IMR-90 (cell line): Measurements from ENCODE around the gene DHDDS. TPM values are rescaled to one million over a fixed set of nuclear protein-coding genes. Genes with fewer than 3 reads are reported as not detected.
A peak's percentile ranks its signal among the peaks of the same experiment; 100 is the strongest.

Experiments
- ATAC-seq: fragments of 200-7000 bp; cut with Tn5 transposase; 2 replicates; pipeline ENCODE4 v1.9.1; 2020; ENCODE audit warnings: low read depth, mild to moderate bottlenecking, moderate library complexity
- BruUV-seq: library from RNA; stranded (reverse); fragments of 400-500 nt; replicated peaks from 2 replicates; lab custom pipeline; 2021; lab: Mats Ljungman, UMichigan
- CTCF ChIA-PET: fragments of 300-600 bp; formaldehyde crosslinking; extraction: SDS; loops from one replicate; lab custom pipeline; 2021; ENCODE audit warnings: antibody characterized with exemption; lab: Yijun Ruan, JAX
- POLR2A ChIA-PET: fragments of 300-600 bp; sonication (Branson Sonifier 250); formaldehyde crosslinking; loops from one replicate; lab custom pipeline; 2022; ENCODE audit warnings: antibody characterized with exemption; ENCODE audit not compliant: unreplicated experiment; lab: Charles Lee
- DNase-seq: peaks from one replicate; pipeline ENCODE4 v3.0.0; 2013
- H2AFZ ChIP-seq: replicated peaks from 2 replicates; pipeline ENCODE3; 2013; ENCODE audit warnings: low read length, mild to moderate bottlenecking; ENCODE audit not compliant: poor library complexity
- H2AK5ac ChIP-seq: 2 replicates; pipeline ENCODE4 v1.6.1; 2013; ENCODE audit warnings: low read depth, low read length, inconsistent platforms
- H2AK9ac ChIP-seq: replicated peaks from 2 replicates; pipeline ENCODE3; 2013; ENCODE audit warnings: mild to moderate bottlenecking, low read depth, low read length, moderate library complexity; ENCODE audit not compliant: poor library complexity
- H2BK120ac ChIP-seq: 2 replicates; pipeline ENCODE4 v1.6.1; 2013; ENCODE audit warnings: low read depth, low read length, inconsistent platforms
- H2BK15ac ChIP-seq: 3 replicates; pipeline ENCODE4 v1.6.1; 2013; ENCODE audit warnings: low read depth, low read length, inconsistent platforms
- H2BK20ac ChIP-seq: 2 replicates; pipeline ENCODE4 v1.6.1; 2013; ENCODE audit warnings: low read depth, mild to moderate bottlenecking, inconsistent platforms, low read length, moderate library complexity
- H2BK5ac ChIP-seq: 2 replicates; pipeline ENCODE4 v1.6.1; 2013; ENCODE audit warnings: mild to moderate bottlenecking, low read depth, low read length, inconsistent platforms; ENCODE audit not compliant: poor library complexity, severe bottlenecking
- H3K14ac ChIP-seq: replicated peaks from 2 replicates; pipeline ENCODE4 v1.6.1; 2013; ENCODE audit warnings: low read depth, low read length, inconsistent platforms
- H3K18ac ChIP-seq: 2 replicates; pipeline ENCODE4 v1.6.1; 2013; ENCODE audit warnings: low read depth, low read length, control low read depth
- H3K23ac ChIP-seq: 2 replicates; pipeline ENCODE4 v1.6.1; 2013; ENCODE audit warnings: low read depth, low read length, inconsistent platforms
- H3K27ac ChIP-seq: 2 replicates; pipeline ENCODE4 v1.5.1; 2013; ENCODE audit warnings: mild to moderate bottlenecking, control low read depth, low read length; ENCODE audit not compliant: insufficient read depth
- H3K27me3 ChIP-seq: 2 replicates; pipeline ENCODE4 v1.6.1; 2013; ENCODE audit warnings: low read length; ENCODE audit not compliant: control insufficient read depth, insufficient read depth
- H3K36me3 ChIP-seq: 2 replicates; pipeline ENCODE4 v1.6.1; 2013; ENCODE audit warnings: low read length, mixed read lengths; ENCODE audit not compliant: control insufficient read depth, insufficient read depth
- H3K4ac ChIP-seq: 2 replicates; pipeline ENCODE4 v1.6.1; 2013; ENCODE audit warnings: low read depth, low read length, inconsistent platforms
- H3K4me1 ChIP-seq: 2 replicates; pipeline ENCODE4 v1.6.1; 2013; ENCODE audit warnings: low read length, mixed read lengths; ENCODE audit not compliant: control insufficient read depth, insufficient read depth
- H3K4me2 ChIP-seq: 2 replicates; pipeline ENCODE4 v1.6.1; 2013; ENCODE audit warnings: low read depth, mild to moderate bottlenecking, control low read depth, low read length, moderate library complexity
- H3K4me3 ChIP-seq: 2 replicates; pipeline ENCODE4 v1.5.1; 2013; ENCODE audit warnings: low read depth, mild to moderate bottlenecking, control low read depth, low read length, moderate library complexity; ENCODE audit not compliant: insufficient read depth
- H3K56ac ChIP-seq: 2 replicates; pipeline ENCODE4 v1.6.1; 2013; ENCODE audit warnings: low read length, inconsistent platforms; ENCODE audit not compliant: insufficient read depth; ENCODE audit errors: extremely low read depth
- H3K79me1 ChIP-seq, 2 experiments: 2 replicates each; pipeline ENCODE4 v1.6.1; 2013; ENCODE audit warnings: low read length in 2 of 2, inconsistent platforms in 1 of 2, low read depth in 1 of 2
- H3K9ac ChIP-seq: 2 replicates; pipeline ENCODE4 v1.6.1; 2013; ENCODE audit warnings: low read depth, low read length, control low read depth
- H3K9me1 ChIP-seq: 2 replicates; pipeline ENCODE4 v1.6.1; 2013; ENCODE audit warnings: low read length, inconsistent platforms; ENCODE audit not compliant: insufficient read depth
- H3K9me3 ChIP-seq: 2 replicates; pipeline ENCODE4 v1.6.1; 2013; ENCODE audit warnings: low read length; ENCODE audit not compliant: control insufficient read depth, insufficient read depth
- H4K20me1 ChIP-seq: 2 replicates; pipeline ENCODE4 v1.6.1; 2013; ENCODE audit warnings: low read length, inconsistent platforms; ENCODE audit not compliant: insufficient read depth
- H4K5ac ChIP-seq: 2 replicates; pipeline ENCODE4 v1.6.1; 2013; ENCODE audit warnings: mild to moderate bottlenecking, low read depth, low read length, control low read depth
- H4K8ac ChIP-seq, 2 experiments: 2 replicates each; pipeline ENCODE4 v1.6.1; 2013; ENCODE audit warnings: low read depth in 2 of 2, low read length in 2 of 2, control low read depth in 1 of 2, inconsistent platforms in 1 of 2
- H4K91ac ChIP-seq: 2 replicates; pipeline ENCODE4 v1.6.1; 2013; ENCODE audit warnings: low read depth, low read length, inconsistent platforms; ENCODE audit not compliant: insufficient read depth
- BHLHE40 ChIP-seq: fragments of 150-350 bp; IDR thresholded peaks from 2 replicates; pipeline ENCODE4 v1.6.1; 2016; ENCODE audit warnings: mild to moderate bottlenecking, low read depth, low read length
- CEBPB ChIP-seq: IDR thresholded peaks from 2 replicates; pipeline ENCODE4 v1.6.1; 2012; ENCODE audit warnings: low read depth, low read length, improper control_type of control experiment
- CHD1 ChIP-seq: IDR thresholded peaks from 2 replicates; pipeline ENCODE4 v1.6.1; 2012; ENCODE audit warnings: low read depth, low read length, improper control_type of control experiment
- MAFK ChIP-seq: IDR thresholded peaks from 2 replicates; pipeline ENCODE4 v1.6.1; 2012; ENCODE audit warnings: low read depth, low read length, improper control_type of control experiment
- MAZ ChIP-seq: IDR thresholded peaks from 2 replicates; pipeline ENCODE4 v1.6.1; 2012; ENCODE audit warnings: low read depth, mild to moderate bottlenecking, low read length, improper control_type of control experiment, moderate library complexity, borderline replicate concordance
- MXI1 ChIP-seq: IDR thresholded peaks from 2 replicates; pipeline ENCODE4 v1.6.1; 2012; ENCODE audit warnings: low read depth, mild to moderate bottlenecking, low read length, moderate library complexity, borderline replicate concordance
- NFE2L2 ChIP-seq: fragments of 150-350 bp; IDR thresholded peaks from 2 replicates; pipeline ENCODE4 v1.6.1; 2016; ENCODE audit warnings: low read depth, mild to moderate bottlenecking, low read length
- POLR2A ChIP-seq: IDR thresholded peaks from 2 replicates; pipeline ENCODE4 v1.6.1; 2012; ENCODE audit warnings: mild to moderate bottlenecking, low read depth, low read length
- RAD21 ChIP-seq: IDR thresholded peaks from 2 replicates; pipeline ENCODE4 v1.6.1; 2012; ENCODE audit warnings: low read length, improper control_type of control experiment
- RFX5 ChIP-seq: IDR thresholded peaks from 2 replicates; pipeline ENCODE4 v1.8.0; 2012; ENCODE audit warnings: low read depth, mild to moderate bottlenecking, low read length, moderate library complexity
- SMC3 ChIP-seq: fragments of 150-350 bp; IDR thresholded peaks from 2 replicates; pipeline ENCODE4 v1.6.1; 2016; ENCODE audit warnings: low read depth, mild to moderate bottlenecking, antibody characterized with exemption, low read length, moderate library complexity
- WGBS, 2 experiments: methylation state at CpG; one replicate each; pipeline versions ENCODE4 v1.1.5 to v1.1.7; 2013; ENCODE audit warnings: missing lambda C conversion rate in 2 of 2; ENCODE audit not compliant: insufficient read length in 1 of 2; ENCODE audit errors: extremely low coverage in 2 of 2; 5-methylcytosine and 5-hydroxymethylcytosine counted together
- dilution Hi-C: fragments of 300-500 bp; cut with HindIII; formaldehyde crosslinking; loops from one replicate; pipeline ENCODE4 v1.14.3; 2018; ENCODE audit warnings: low sequenced_read_pairs; ENCODE audit not compliant: unreplicated experiment
- in situ Hi-C: fragments of 300-500 bp; cut with MboI; formaldehyde crosslinking; loops from 3 replicates; pipeline ENCODE4 v1.14.3; 2019; ENCODE audit warnings: low sequenced_read_pairs, inconsistent platforms, mixed read lengths
- intact Hi-C: fragments of 100-400 bp; cut with micrococcal nuclease; formaldehyde crosslinking; loops from 2 replicates; pipeline ENCODE4 v1.10.0; 2022
- polyA plus RNA-seq, 3 experiments: library from polyadenylated mRNA; depleted of rRNA; stranded (reverse); fragments of >200 nt; gene quantifications; 2 replicates each; pipeline ENCODE4 v1.2.3, GENCODE V29; 2012; ENCODE audit warnings: low replicate concordance in 1 of 3
- total RNA-seq: library from RNA; depleted of rRNA; stranded (reverse); fragments of >200 nt; gene quantifications from 2 replicates; pipeline ENCODE4 v1.2.3, GENCODE V29; 2012
- TF ChIP-seq, protein P1 (sequence below): fragments of 150-350 bp; IDR thresholded peaks from 2 replicates; pipeline ENCODE4 v1.6.1; 2017; ENCODE audit warnings: mild to moderate bottlenecking, antibody characterized with exemption, low read length, low read depth
- TF ChIP-seq, protein P2 (sequence below): conservative IDR thresholded peaks from 2 replicates; pipeline ENCODE4 v1.5.1; 2012; ENCODE audit warnings: mild to moderate bottlenecking, low read depth, low read length, improper control_type of control experiment
- TF ChIP-seq, protein P3 (sequence below): fragments of 150-350 bp; IDR thresholded peaks from 2 replicates; pipeline ENCODE4 v1.6.1; 2016; ENCODE audit warnings: low read depth, mild to moderate bottlenecking, low read length, moderate library complexity, borderline replicate concordance

DHDDS gene
- total and polyA plus RNA-seq, 2 of the 4 experiments (the other 2 are of a cell fraction): 49.3 to 67.7 TPM

DNA sequence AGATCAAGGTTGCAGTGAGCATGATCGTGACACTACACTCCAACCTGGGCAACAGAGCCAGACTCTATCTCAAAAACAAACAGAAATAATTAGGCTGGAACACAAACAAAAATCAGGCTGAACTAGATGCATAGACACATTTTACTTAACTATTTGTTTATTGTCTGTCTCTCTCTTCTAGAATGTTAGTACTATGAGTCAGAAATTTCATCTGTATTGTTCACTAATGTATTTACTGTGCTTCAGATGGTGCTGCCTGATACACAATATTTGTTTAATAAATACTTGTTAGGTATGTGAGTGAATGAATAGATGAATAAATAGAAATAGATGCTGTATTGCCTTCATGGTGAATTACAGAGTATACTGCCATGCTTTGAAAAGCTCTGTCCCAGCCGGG, 27.5 kb upstream of the DHDDS start:
- H3K9ac ChIP-seq: no peak overlapping the region
- no peak overlapping the region for H2BK15ac ChIP-seq
- in situ Hi-C loops: no loop called here
- H4K8ac ChIP-seq: no peak overlapping the region
- H2BK5ac ChIP-seq: no peak overlapping the region
- no peak overlapping the region for H3K56ac ChIP-seq
- no peak overlapping the region for H4K5ac ChIP-seq
- CTCF ChIA-PET: interaction anchor here (3.0 kb wide), 1 partner anchor 12 kb away, joined by 20 read pairs; no protein-coding TSS in a partner anchor
- no TSS peak for BruUV-seq
- H3K27ac ChIP-seq: no peak overlapping the region
- H3K79me1 ChIP-seq: no peaks in the 10 kb centered on the region
- H3K23ac ChIP-seq: no peak overlapping the region
- POLR2A ChIA-PET: no interaction called here
- H3K14ac ChIP-seq: no peak overlapping the region
- dilution Hi-C loops: no loop called here
- no peak overlapping the region for H2AK5ac ChIP-seq
- H3K9me3 ChIP-seq: no peaks in the 10 kb centered on the region
- WGBS, 2 experiments: no CpG with 5 or more reads among the region's 2 CpGs
- no peaks in the 10 kb centered on the region for H3K36me3 ChIP-seq
- H3K4ac ChIP-seq: no peak overlapping the region
- TF ChIP-seq CHD1: no peak
- no peak for TF ChIP-seq CEBPB
- TF ChIP-seq, protein P1, sequence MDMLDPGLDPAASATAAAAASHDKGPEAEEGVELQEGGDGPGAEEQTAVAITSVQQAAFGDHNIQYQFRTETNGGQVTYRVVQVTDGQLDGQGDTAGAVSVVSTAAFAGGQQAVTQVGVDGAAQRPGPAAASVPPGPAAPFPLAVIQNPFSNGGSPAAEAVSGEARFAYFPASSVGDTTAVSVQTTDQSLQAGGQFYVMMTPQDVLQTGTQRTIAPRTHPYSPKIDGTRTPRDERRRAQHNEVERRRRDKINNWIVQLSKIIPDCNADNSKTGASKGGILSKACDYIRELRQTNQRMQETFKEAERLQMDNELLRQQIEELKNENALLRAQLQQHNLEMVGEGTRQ: no peak
- no peak for TF ChIP-seq POLR2A
- TF ChIP-seq BHLHE40: no peak
- no peak for TF ChIP-seq MAFK
- TF ChIP-seq, protein P2, sequence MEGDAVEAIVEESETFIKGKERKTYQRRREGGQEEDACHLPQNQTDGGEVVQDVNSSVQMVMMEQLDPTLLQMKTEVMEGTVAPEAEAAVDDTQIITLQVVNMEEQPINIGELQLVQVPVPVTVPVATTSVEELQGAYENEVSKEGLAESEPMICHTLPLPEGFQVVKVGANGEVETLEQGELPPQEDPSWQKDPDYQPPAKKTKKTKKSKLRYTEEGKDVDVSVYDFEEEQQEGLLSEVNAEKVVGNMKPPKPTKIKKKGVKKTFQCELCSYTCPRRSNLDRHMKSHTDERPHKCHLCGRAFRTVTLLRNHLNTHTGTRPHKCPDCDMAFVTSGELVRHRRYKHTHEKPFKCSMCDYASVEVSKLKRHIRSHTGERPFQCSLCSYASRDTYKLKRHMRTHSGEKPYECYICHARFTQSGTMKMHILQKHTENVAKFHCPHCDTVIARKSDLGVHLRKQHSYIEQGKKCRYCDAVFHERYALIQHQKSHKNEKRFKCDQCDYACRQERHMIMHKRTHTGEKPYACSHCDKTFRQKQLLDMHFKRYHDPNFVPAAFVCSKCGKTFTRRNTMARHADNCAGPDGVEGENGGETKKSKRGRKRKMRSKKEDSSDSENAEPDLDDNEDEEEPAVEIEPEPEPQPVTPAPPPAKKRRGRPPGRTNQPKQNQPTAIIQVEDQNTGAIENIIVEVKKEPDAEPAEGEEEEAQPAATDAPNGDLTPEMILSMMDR: no peak
- TF ChIP-seq RAD21: no peak
- TF ChIP-seq MXI1: no peak
- TF ChIP-seq, protein P3, sequence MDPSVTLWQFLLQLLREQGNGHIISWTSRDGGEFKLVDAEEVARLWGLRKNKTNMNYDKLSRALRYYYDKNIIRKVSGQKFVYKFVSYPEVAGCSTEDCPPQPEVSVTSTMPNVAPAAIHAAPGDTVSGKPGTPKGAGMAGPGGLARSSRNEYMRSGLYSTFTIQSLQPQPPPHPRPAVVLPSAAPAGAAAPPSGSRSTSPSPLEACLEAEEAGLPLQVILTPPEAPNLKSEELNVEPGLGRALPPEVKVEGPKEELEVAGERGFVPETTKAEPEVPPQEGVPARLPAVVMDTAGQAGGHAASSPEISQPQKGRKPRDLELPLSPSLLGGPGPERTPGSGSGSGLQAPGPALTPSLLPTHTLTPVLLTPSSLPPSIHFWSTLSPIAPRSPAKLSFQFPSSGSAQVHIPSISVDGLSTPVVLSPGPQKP: no peak
- no peak for TF ChIP-seq NFE2L2
- TF ChIP-seq MAZ: no peak
- TF ChIP-seq SMC3: no peak
- no peak for TF ChIP-seq RFX5
- no peak overlapping the region for H3K18ac ChIP-seq
- H3K4me3 ChIP-seq: no peak overlapping the region
- DNase-seq (peak; percentile 31), ATAC-seq (peak; percentile 22; the same call in 1 of the 2 replicates)
- no peaks in the 10 kb centered on the region for H4K20me1 ChIP-seq
- peaks cover 9% of the 10 kb centered on the region for H3K27me3 ChIP-seq
- no peaks in the 10 kb centered on the region for H3K9me1 ChIP-seq
- no peaks in the 10 kb centered on the region; the same call in 1 of the 2 replicates for H3K4me1 ChIP-seq
- H2BK120ac ChIP-seq: no peak overlapping the region
- intact Hi-C loops: no loop called here
- no peak overlapping the region for H2AFZ ChIP-seq
- H2BK20ac ChIP-seq: no peak overlapping the region
- H4K91ac ChIP-seq: no peak overlapping the region
- H3K4me2 ChIP-seq: no peak overlapping the region
- no peak overlapping the region for H2AK9ac ChIP-seq
